MCF 10A (cell line): ENCODE results near the gene QSOX1. TPM values are rescaled to one million over a fixed set of nuclear protein-coding genes. Genes with fewer than 3 reads are reported as not detected.

Experiments
- BruUV-seq: library from RNA; stranded (reverse); fragments of 400-500 nt; replicated peaks from 2 replicates; lab custom pipeline; 2021; lab: Mats Ljungman, UMichigan
- CTCF ChIA-PET: fragments of 300-600 bp; sonication (Branson Sonifier 250); formaldehyde crosslinking; extraction: SDS; loops from one replicate; lab custom pipeline; 2021; ENCODE audit warnings: antibody characterized with exemption, inconsistent platforms; lab: Yijun Ruan, JAX
- POLR2A ChIA-PET: fragments of 300-600, 350-650 bp; sonication (Branson Sonifier 250); formaldehyde crosslinking; extraction: SDS; loops from one replicate; lab custom pipeline; 2020; ENCODE audit warnings: antibody characterized with exemption, inconsistent platforms; lab: Yijun Ruan, JAX
- DNase-seq: peaks from one replicate; pipeline ENCODE4 v3.0.0-alpha.2; 2018; ENCODE audit not compliant: unreplicated experiment
- H3K27ac Mint-ChIP-seq: one replicate; pipeline ENCODE4 v1.8.0; 2022; ENCODE audit warnings: mild to moderate bottlenecking, low read depth, mixed read lengths; ENCODE audit not compliant: unreplicated experiment
- H3K27me3 Mint-ChIP-seq: one replicate; pipeline ENCODE4 v1.8.0; 2022; ENCODE audit warnings: mixed read lengths; ENCODE audit not compliant: insufficient read depth, unreplicated experiment
- H3K36me3 Mint-ChIP-seq: one replicate; pipeline ENCODE4 v1.8.0; 2022; ENCODE audit warnings: mild to moderate bottlenecking, moderate library complexity, mixed read lengths; ENCODE audit not compliant: insufficient read depth, unreplicated experiment
- H3K4me1 Mint-ChIP-seq: one replicate; pipeline ENCODE4 v1.8.0; 2022; ENCODE audit warnings: mixed read lengths; ENCODE audit not compliant: insufficient read depth, unreplicated experiment
- H3K4me3 Mint-ChIP-seq: one replicate; pipeline ENCODE4 v1.8.0; 2022; ENCODE audit warnings: mild to moderate bottlenecking, moderate library complexity, mixed read lengths; ENCODE audit not compliant: unreplicated experiment
- H3K9me3 Mint-ChIP-seq: one replicate; pipeline ENCODE4 v1.8.0; 2022; ENCODE audit warnings: mixed read lengths; ENCODE audit not compliant: unreplicated experiment
- CTCF ChIP-seq: fragments of 200-600 bp; IDR thresholded peaks from one replicate; pipeline ENCODE4 v1.8.0; 2022; ENCODE audit warnings: antibody characterized with exemption, mild to moderate bottlenecking; ENCODE audit not compliant: unreplicated experiment
- intact Hi-C: fragments of 100-400 bp; cut with micrococcal nuclease; formaldehyde crosslinking; loops from 2 replicates; pipeline ENCODE4 v1.14.1; 2022
- total RNA-seq: library from RNA; stranded (reverse); gene quantifications from 2 replicates; pipeline ENCODE4 v1.2.3, GENCODE V29; 2022

QSOX1 gene
- total RNA-seq, 1 experiment from 2014 or later = 309 TPM

- intact Hi-C loops = no loop called here
- Mint-ChIP-seq H3K9me3 (no peaks in the 10 kb centered on the region), H3K4me3 (no peak overlapping the region), H3K4me1 (peaks cover 13% of the 10 kb centered on the region), H3K36me3 (peaks cover 57% of the 10 kb centered on the region), H3K27me3 (no peaks in the 10 kb centered on the region), H3K27ac (no peak overlapping the region)
- TF ChIP-seq CTCF = no peak
- no TSS peak for BruUV-seq
- ChIA-PET POLR2A (interaction anchor here (1.0 kb wide), 2 partner anchors 13 to 25 kb away, joined by 3 to 6 read pairs; no protein-coding TSS in a partner anchor), CTCF (interaction anchor here (0.6 to 1.2 kb wide), 2 partner anchors 65 to 1012 kb away, joined by 3 to 4 read pairs; no protein-coding TSS in a partner anchor)
- no peak for DNase-seq
These were observed 40.2 kb upstream of the QSOX1 start for GRCh38 chr1:180114396-180114945.

- H3K9me3 Mint-ChIP-seq = no peaks in the 10 kb centered on the region
- H3K4me3 Mint-ChIP-seq = no peak overlapping the region
- peak overlapping the region; percentile 79 for H3K27ac Mint-ChIP-seq
- no TSS peak for BruUV-seq
- ChIA-PET POLR2A (interaction anchor here (0.6 to 1.6 kb wide), 7 partner anchors 10 to 51 kb away, joined by 3 to 4 read pairs (median 3); no protein-coding TSS in a partner anchor), CTCF (interaction anchor here (0.6 to 1.4 kb wide), 4 partner anchors 10 to 62 kb away, joined by 3 to 5 read pairs (median 4); no protein-coding TSS in a partner anchor)
- DNase-seq = no peak
- intact Hi-C loops = loop anchor here (1.0 kb wide), 1 partner anchor 19 kb away; no protein-coding TSS in a partner anchor
- H3K27me3 Mint-ChIP-seq = no peaks in the 10 kb centered on the region
- H3K4me1 Mint-ChIP-seq = peaks cover 13% of the 10 kb centered on the region
- H3K36me3 Mint-ChIP-seq = peaks cover 31% of the 10 kb centered on the region
- no peak for TF ChIP-seq CTCF
These were observed 37.5 kb upstream of the QSOX1 start for GRCh38 chr1:180116964-180117763.

GRCh38 chr1:180117764-180118116 is 36.9 kb upstream of the QSOX1 start:
- Mint-ChIP-seq H3K27ac (peak overlapping the region; percentile 79), H3K9me3 (no peaks in the 10 kb centered on the region), H3K36me3 (peaks cover 26% of the 10 kb centered on the region), H3K27me3 (no peaks in the 10 kb centered on the region), H3K4me3 (no peak overlapping the region), H3K4me1 (peaks cover 13% of the 10 kb centered on the region)
- BruUV-seq = no TSS peak
- DNase-seq = peak; percentile 40
- intact Hi-C loops = loop anchor here (1.0 kb wide), 1 partner anchor 19 kb away; no protein-coding TSS in a partner anchor
- ChIA-PET POLR2A (interaction anchor here (0.7 to 1.5 kb wide), 5 partner anchors 10 to 51 kb away, joined by 3 to 4 read pairs (median 3); no protein-coding TSS in a partner anchor), CTCF (interaction anchor here (0.6 to 1.4 kb wide), 2 partner anchors 11 to 50 kb away, joined by 4 to 5 read pairs; no protein-coding TSS in a partner anchor)
- TF ChIP-seq CTCF = no peak

GRCh38 chr1:180119837-180120236 is 34.8 kb upstream of the QSOX1 start:
- no peak for DNase-seq
- ChIA-PET CTCF (no interaction called here), POLR2A (interaction anchor here (0.7 to 1.0 kb wide), 5 partner anchors 9 to 1729 kb away, joined by 3 to 5 read pairs (median 3); no protein-coding TSS in a partner anchor)
- no TSS peak for BruUV-seq
- H3K36me3 Mint-ChIP-seq = peaks cover 11% of the 10 kb centered on the region
- H3K4me1 Mint-ChIP-seq = peaks cover 26% of the 10 kb centered on the region
- no peak overlapping the region for H3K27ac Mint-ChIP-seq
- intact Hi-C loops = no loop called here
- no peak for TF ChIP-seq CTCF
- H3K4me3 Mint-ChIP-seq = no peak overlapping the region
- no peaks in the 10 kb centered on the region for H3K27me3 Mint-ChIP-seq
- peaks cover 5% of the 10 kb centered on the region for H3K9me3 Mint-ChIP-seq
